ENCODE data around the gene FGFRL1.
A peak's percentile ranks its signal among the peaks of the same experiment; 100 is the strongest.

FGFRL1 gene

DNA sequence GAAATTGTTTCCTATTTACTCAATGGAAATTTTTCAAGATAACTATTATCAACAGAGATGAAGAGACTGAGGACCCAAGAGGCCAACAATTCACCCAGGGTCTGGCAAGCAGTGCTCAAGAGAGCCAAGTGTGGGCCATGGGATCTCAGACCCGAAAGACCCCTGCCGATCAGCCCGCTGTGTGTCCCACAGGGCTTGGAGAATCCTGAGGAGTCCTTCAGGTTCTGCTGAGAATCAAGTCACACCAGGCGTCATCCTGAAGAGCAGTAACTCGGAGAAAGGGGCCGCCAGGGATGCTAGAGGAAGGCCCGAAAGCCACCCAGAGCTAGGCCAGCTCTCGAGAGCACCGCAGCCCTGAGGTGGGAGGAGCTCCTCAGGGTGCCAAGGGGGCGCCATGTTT lies 48.7 kb downstream of the FGFRL1 start:
- DNase-seq (ENCODE audit: low read depth, low spot score): no peak
- H3K27ac ChIP-seq: no peak overlapping the region

DNA sequence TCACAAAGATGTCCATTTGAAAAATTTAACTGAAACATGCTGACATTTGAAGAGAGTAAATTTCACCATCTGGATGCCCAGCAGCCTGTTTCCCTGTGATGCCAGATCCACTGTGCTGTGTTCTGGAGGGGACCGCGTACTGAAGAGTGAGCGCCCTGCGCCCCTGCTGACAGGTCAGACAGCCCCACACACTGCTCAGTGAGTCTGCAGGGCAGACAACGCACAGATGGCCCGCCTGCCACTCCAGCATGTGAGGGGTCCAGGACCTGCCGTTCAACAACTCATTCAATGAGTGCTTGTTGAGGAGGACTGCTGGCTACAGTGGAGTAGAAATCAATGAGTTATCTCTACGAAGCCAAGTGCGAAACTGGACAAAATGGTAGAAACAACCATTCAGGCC lies 49.2 kb downstream of the FGFRL1 start:
- DNase-seq (ENCODE audit: low read depth, low spot score): no peak
- H3K27ac ChIP-seq: no peak overlapping the region

- no peak overlapping the region for H3K27ac ChIP-seq
- no peak for DNase-seq (ENCODE audit: low read depth, low spot score)
Measured at GRCh38 chr4:1061056-1061700, 49.8 kb downstream of the FGFRL1 start.

DNA sequence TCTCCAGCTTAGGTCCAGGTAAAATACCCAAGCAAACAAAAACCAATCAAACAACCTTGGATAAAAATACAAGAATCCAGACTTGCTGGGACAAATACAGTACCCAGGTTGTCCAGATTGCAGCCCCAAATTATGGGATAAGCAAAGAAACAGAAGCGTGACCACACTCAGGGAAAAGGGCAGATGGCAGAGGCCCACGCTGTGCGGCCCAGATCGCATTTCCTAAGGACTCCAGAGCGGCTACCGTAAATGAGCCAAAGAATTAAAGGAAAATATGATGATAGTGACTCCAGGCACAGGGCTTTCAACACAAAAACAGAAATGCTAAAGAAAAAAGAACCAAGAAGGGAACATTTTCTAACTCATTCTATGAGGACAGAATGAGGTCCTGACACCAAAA lies 50.3 kb downstream of the FGFRL1 start:
- no peak overlapping the region for H3K27ac ChIP-seq
- no peak for DNase-seq (ENCODE audit: low read depth, low spot score)

- DNase-seq (ENCODE audit: low read depth, low spot score): no peak
Measured at GRCh38 chr4:1062419-1062818, 51.0 kb downstream of the FGFRL1 start.

DNA sequence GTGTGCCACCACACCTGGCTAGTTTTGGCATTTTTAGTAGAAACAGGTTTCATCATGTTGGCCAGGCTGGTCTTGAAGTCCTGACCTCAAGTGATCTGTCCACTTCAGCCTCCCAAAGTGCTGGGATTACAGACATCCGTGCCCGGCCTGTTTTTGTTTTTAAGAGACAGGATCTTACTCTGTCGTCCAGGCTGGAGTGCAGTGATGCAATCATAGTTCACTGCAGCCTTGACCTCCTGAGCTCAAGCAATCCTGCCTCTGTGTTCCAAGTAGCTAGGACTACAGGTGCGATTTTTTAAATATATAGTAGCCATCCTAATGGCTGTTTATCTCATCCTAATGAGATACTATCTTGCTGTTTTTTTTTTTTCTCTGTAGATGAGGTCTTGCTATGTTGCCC lies 54.3 kb downstream of the FGFRL1 start:
- DNase-seq (ENCODE audit: low read depth, low spot score): no peak
- no peak overlapping the region for H3K27ac ChIP-seq

More at GRCh38 chr4:1062419-1062818, 51.0 kb downstream of the FGFRL1 start:
- H3K27ac ChIP-seq: no peak overlapping the region

DNA sequence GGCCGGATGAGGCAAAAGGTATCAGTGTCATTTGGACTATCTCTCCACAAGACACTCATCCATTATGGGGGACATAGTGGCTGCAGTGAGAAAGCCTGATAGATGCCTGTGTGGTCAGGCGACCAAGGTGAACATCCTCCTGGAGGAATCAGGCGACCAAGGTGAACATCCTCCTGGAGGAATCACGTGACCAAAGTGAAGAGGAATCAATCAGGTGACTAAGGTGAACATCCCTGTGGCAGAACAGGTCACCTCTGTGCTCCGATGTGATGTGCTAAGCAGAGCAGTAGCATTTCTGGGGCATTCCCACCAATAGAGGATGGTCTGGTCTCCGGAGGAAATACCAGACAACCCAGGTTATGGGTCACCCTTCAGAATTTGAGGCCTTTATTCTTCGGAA lies 58.0 kb downstream of the FGFRL1 start:
- H3K27ac ChIP-seq: no peak overlapping the region
- DNase-seq (ENCODE audit: low read depth, low spot score): no peak

- H3K27ac ChIP-seq: no peak overlapping the region
- DNase-seq (ENCODE audit: low read depth, low spot score): no peak
Measured at GRCh38 chr4:1072830-1073446, 61.5 kb downstream of the FGFRL1 start.

GRCh38 chr4:1074077-1074476 lies 62.7 kb downstream of the FGFRL1 start:
- no peak for DNase-seq (ENCODE audit: low read depth, low spot score)
- no peak overlapping the region for H3K27ac ChIP-seq

GRCh38 chr4:1075225-1075624 lies 63.8 kb downstream of the FGFRL1 start:
- no peak for DNase-seq (ENCODE audit: low read depth, low spot score)
- no peak overlapping the region for H3K27ac ChIP-seq

DNA sequence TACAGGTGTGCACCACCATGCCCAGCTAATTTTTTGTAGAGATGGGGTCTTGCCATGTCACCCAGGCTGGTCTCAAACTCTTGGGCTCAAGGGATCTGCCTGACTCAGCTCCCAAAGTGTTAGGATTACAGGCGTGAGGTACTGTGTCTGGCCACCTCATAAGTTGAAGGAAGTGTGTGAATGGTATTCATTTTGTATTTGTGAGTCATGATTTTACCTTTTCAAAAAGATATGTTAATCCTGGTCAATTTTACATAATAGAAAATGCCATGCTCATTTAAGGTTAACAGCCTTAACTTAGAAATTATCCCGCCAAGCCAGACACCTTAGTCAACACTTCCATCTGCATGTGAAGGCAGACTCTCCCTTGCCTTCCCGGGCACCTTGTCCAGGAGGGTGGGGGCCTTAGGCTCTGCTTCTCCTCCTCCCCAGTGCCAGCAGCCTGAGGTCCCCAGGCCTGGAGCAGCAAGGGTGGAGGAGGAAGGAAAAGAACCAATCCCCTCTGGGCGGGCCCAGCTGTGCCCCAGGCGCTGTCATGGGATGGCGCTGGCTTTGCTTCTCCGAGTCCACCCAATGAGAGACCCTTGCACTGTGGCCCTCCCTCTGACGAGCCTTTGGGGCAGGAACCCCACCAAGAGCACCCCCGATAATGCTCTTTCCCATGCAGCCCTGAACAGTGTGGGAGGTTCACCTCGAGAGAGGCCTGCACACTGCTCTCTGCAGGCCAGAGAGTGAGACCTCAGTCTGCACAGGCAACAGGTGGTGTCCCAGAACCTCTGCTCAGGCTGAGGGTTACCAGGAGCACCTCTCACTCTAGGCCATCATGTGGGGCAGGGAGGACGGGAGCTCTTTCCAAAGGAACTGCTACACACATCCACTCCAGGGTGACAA lies 64.6 kb downstream of the FGFRL1 start:
- peak; percentile 14 for DNase-seq (ENCODE audit: low read depth, low spot score)
- no peak overlapping the region for H3K27ac ChIP-seq
